Measurements from ENCODE around the gene ERICH3.

DNA sequence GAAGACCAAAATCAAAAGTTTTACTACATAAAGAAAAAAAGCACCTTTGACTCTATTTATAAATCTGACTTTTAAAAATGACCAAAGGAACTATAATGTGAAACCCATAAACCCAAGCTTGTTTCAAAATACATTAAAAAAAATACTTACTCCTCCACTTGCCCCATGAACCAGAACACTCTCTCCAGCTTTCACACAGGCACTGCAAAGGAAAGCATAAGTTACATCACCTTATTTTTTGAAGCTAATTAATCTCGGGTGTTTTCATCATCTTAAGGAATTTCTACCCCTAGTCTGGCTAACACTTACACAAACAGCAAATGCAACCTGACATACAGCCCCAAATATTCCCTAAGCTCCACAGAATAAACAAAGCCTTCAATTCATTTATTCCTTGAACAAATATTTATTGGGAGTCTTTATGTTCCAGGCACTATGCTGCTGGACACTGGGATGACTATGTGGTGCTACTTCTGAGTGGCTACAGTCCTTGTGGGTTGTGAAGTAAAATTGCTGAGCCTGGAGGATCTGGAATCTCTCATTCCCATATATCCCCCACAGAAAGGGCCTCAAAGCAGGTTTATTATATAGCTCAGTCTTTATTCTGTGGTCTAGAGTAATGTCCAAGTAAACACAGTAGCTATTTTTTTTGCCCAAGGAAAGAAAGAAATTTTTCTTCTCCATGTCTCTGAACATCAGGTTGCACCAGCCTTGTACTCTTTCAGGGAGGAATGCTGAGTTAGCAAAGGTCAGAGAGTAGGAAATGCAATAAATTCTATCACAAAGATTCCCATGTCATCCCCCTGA, 41.0 kb upstream of the ERICH3 start:
- TF ChIP-seq, protein P1, sequence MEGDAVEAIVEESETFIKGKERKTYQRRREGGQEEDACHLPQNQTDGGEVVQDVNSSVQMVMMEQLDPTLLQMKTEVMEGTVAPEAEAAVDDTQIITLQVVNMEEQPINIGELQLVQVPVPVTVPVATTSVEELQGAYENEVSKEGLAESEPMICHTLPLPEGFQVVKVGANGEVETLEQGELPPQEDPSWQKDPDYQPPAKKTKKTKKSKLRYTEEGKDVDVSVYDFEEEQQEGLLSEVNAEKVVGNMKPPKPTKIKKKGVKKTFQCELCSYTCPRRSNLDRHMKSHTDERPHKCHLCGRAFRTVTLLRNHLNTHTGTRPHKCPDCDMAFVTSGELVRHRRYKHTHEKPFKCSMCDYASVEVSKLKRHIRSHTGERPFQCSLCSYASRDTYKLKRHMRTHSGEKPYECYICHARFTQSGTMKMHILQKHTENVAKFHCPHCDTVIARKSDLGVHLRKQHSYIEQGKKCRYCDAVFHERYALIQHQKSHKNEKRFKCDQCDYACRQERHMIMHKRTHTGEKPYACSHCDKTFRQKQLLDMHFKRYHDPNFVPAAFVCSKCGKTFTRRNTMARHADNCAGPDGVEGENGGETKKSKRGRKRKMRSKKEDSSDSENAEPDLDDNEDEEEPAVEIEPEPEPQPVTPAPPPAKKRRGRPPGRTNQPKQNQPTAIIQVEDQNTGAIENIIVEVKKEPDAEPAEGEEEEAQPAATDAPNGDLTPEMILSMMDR (IDR thresholded peaks at IDR 0.05), result no peak
- no peak for TF ChIP-seq POLR2A (IDR thresholded peaks at IDR 0.05)

All from heart left ventricle (tissue), 13 donors.